ENCODE results near the gene NME5.

GRCh38 chr5:138068742-138069600, 70.3 kb downstream of the NME5 start:
- TF ChIP-seq CEBPB (IDR thresholded peaks at IDR 0.05; ENCODE audit: low read depth, low read length) = no peak
- no peak for TF ChIP-seq MAZ (IDR thresholded peaks at IDR 0.05; ENCODE audit: borderline replicate concordance, low read depth, low read length)
- peak; percentile 81 for TF ChIP-seq CTCF (conservative IDR thresholded peaks at IDR 0.05; ENCODE audit: low read depth, low read length)
- peak; percentile 62 for TF ChIP-seq RAD21 (IDR thresholded peaks at IDR 0.05; ENCODE audit: low read length)
- TF ChIP-seq ELK1 (IDR thresholded peaks at IDR 0.05; ENCODE audit: borderline replicate concordance, low read depth, low read length) = no peak
- TF ChIP-seq POLR2A (IDR thresholded peaks at IDR 0.05; ENCODE audit: low read depth, low read length) = no peak
